Measurements from ENCODE around the gene FASTKD3.

FASTKD3 gene

DNA sequence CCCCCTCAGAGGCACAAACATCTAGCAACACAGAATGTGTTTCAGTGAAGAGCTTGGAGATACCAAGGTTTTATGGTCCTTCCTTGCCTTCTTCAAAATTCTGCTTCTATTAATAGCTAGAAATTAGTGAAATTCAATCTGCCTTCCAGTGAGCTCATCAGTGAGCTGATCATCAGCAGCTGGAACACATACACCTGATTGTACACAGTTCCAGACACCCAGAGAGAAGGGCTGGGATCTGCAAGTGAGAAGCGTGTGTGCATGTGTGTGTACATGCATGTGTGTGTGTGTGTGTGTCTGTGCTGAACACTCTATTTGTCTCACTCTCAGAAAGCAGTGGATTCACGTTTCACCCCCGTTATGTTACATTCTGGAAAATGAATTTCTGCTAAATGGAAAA lies 46.4 kb downstream of the FASTKD3 start:
- H3K36me3 ChIP-seq (ENCODE audit: control insufficient read depth, insufficient read depth, low read length) = no peaks in the 10 kb centered on the region
- DNase-seq (ENCODE audit: extremely low read depth, insufficient read length) = no peak
- TF ChIP-seq, protein P1, sequence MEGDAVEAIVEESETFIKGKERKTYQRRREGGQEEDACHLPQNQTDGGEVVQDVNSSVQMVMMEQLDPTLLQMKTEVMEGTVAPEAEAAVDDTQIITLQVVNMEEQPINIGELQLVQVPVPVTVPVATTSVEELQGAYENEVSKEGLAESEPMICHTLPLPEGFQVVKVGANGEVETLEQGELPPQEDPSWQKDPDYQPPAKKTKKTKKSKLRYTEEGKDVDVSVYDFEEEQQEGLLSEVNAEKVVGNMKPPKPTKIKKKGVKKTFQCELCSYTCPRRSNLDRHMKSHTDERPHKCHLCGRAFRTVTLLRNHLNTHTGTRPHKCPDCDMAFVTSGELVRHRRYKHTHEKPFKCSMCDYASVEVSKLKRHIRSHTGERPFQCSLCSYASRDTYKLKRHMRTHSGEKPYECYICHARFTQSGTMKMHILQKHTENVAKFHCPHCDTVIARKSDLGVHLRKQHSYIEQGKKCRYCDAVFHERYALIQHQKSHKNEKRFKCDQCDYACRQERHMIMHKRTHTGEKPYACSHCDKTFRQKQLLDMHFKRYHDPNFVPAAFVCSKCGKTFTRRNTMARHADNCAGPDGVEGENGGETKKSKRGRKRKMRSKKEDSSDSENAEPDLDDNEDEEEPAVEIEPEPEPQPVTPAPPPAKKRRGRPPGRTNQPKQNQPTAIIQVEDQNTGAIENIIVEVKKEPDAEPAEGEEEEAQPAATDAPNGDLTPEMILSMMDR (IDR thresholded peaks at IDR 0.05; ENCODE audit: insufficient read depth, low read length, poor library complexity, severe bottlenecking) = no peak
- no peak overlapping the region for H3K4me3 ChIP-seq (replicated peaks; ENCODE audit: low read depth, low read length)
- no peaks in the 10 kb centered on the region; the same call in none of the 2 replicates for H3K27me3 ChIP-seq (replicated peaks; ENCODE audit: control insufficient read depth, insufficient read depth, low read length)

DNA sequence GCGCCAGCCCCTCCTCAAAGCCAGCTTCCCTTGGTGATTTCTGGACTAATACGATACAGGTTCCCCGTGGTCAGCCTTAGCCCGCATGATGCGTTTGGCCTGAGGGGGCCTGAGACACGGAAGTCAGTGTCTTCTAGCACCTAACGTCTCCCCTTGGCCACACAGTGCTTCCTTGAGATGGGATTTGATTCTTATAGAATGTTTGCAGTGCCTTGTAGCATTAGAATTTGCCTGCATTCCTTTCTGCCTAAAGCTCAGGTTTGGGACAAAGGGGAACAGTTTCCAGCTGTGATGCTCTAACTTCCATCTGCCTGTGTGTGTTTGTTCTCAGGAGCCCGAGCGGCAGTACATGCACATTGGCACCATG lies 52.3 kb downstream of the FASTKD3 start:
- Histone ChIP-seq H3K4me3 (replicated peaks; ENCODE audit: low read depth, low read length) (no peak overlapping the region), H3K27me3 (replicated peaks; ENCODE audit: control insufficient read depth, insufficient read depth, low read length) (no peaks in the 10 kb centered on the region), H3K36me3 (ENCODE audit: control insufficient read depth, insufficient read depth, low read length) (no peaks in the 10 kb centered on the region)
- DNase-seq (ENCODE audit: extremely low read depth, insufficient read length) = no peak
- TF ChIP-seq, protein P1 (IDR thresholded peaks at IDR 0.05; ENCODE audit: insufficient read depth, low read length, poor library complexity, severe bottlenecking) = no peak

DNA sequence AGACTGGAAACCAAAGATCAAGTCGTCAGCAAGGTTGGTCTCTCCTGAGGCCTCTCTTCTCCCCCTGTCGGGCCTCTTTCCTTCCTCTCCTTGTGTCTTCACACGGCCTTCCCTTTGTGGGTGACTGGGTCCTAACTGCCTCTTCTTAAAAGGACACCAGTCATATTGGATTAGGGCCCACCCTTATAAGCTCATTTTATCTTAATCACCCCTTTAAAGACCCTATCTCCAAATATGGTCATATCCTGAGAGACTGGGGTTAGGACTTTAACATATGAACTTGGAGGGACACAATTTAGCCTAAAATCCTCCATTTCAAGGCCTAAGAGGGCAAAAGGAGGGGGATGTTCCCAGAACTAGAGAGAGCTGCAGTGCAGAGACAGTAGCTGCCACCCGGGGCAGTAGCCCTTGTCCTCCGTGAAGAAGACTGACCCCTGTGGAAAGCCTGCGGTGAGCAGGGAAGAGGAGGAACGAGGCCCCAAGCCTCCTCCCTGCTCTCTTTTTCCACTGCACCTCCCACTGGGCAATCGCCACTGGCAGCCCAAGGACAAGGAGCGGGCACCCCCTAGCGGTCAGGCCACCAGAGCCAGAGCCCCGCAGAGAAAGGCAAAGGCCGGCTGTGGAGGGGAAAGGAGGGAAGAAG lies 52.8 kb downstream of the FASTKD3 start:
- H3K4me3 ChIP-seq (replicated peaks; ENCODE audit: low read depth, low read length) = no peak overlapping the region
- no peaks in the 10 kb centered on the region for H3K27me3 ChIP-seq (replicated peaks; ENCODE audit: control insufficient read depth, insufficient read depth, low read length)
- H3K36me3 ChIP-seq (ENCODE audit: control insufficient read depth, insufficient read depth, low read length) = no peaks in the 10 kb centered on the region
- DNase-seq (ENCODE audit: extremely low read depth, insufficient read length) = peak; percentile 60
- TF ChIP-seq, protein P1 (IDR thresholded peaks at IDR 0.05; ENCODE audit: insufficient read depth, low read length, poor library complexity, severe bottlenecking) = peak; percentile 99

DNA sequence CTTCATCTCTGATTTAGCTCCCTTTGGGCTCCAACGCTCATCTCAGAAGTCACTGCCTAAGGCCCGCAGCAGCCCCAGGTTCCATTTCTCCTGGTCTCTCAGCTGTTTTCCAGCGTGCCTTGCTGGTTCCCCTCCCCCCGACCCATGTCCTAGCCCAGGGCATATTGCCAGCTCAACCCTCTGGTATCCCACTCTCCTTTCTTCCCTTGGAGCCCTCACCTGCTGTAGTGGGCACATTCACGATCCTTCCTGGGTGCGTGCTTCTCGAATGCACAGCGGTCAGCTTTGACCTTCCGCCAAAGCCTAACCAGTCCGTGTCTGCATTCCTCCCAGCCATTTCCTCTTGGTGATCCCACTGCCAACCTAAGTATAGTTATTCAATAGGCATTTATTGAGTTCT lies 54.0 kb downstream of the FASTKD3 start:
- H3K27me3 ChIP-seq (replicated peaks; ENCODE audit: control insufficient read depth, insufficient read depth, low read length) = no peaks in the 10 kb centered on the region
- TF ChIP-seq, protein P1 (IDR thresholded peaks at IDR 0.05; ENCODE audit: insufficient read depth, low read length, poor library complexity, severe bottlenecking) = no peak
- DNase-seq (ENCODE audit: extremely low read depth, insufficient read length) = no peak
- no peak overlapping the region for H3K4me3 ChIP-seq (replicated peaks; ENCODE audit: low read depth, low read length)
- no peaks in the 10 kb centered on the region for H3K36me3 ChIP-seq (ENCODE audit: control insufficient read depth, insufficient read depth, low read length)

DNA sequence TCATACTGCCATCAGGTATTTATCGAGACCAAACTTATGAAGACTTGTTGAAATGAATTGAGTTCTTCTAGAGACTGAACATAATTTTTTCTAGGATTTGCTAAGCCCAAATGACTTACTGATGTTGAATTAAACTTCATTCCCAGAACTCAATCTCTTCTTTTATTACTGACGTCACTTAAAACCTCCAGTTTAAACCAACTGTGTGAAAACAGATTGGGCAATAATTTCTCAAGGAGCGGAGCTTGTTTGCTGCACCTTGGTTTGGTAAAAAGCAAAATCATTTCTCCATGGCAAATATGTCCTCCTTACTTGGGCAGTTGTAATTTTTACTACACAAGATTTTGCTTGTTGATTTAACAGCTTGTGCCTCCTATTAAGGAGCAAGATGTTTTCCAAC lies 55.3 kb downstream of the FASTKD3 start:
- H3K27me3 ChIP-seq (replicated peaks; ENCODE audit: control insufficient read depth, insufficient read depth, low read length) = no peaks in the 10 kb centered on the region
- no peak overlapping the region for H3K4me3 ChIP-seq (replicated peaks; ENCODE audit: low read depth, low read length)
- no peak for DNase-seq (ENCODE audit: extremely low read depth, insufficient read length)
- TF ChIP-seq, protein P1 (IDR thresholded peaks at IDR 0.05; ENCODE audit: insufficient read depth, low read length, poor library complexity, severe bottlenecking) = no peak
- H3K36me3 ChIP-seq (ENCODE audit: control insufficient read depth, insufficient read depth, low read length) = no peaks in the 10 kb centered on the region

DNA sequence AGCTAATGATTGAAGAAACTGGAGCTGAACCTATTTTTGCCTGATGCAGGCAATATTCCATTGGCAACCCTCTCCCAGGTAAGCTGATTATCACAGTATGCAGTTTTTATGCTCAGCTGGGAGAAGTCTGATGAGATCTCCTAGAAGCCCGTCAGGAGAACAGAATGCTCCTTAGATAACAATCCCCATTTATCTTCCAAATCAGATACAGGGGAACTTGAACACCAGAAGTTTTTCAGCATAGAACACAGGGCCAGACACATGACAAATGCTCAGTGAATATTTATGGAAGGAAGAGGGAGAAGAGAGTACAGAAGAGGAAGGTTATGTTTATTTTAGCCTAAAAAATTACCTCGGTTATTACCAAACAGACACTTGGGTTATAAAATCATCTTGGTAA lies 55.8 kb downstream of the FASTKD3 start:
- no peaks in the 10 kb centered on the region for H3K36me3 ChIP-seq (ENCODE audit: control insufficient read depth, insufficient read depth, low read length)
- DNase-seq (ENCODE audit: extremely low read depth, insufficient read length) = no peak
- no peaks in the 10 kb centered on the region for H3K27me3 ChIP-seq (replicated peaks; ENCODE audit: control insufficient read depth, insufficient read depth, low read length)
- H3K4me3 ChIP-seq (replicated peaks; ENCODE audit: low read depth, low read length) = no peak overlapping the region
- TF ChIP-seq, protein P1 (IDR thresholded peaks at IDR 0.05; ENCODE audit: insufficient read depth, low read length, poor library complexity, severe bottlenecking) = no peak
